Stomach smooth muscle (tissue), 2 donors: Measurements from ENCODE around the gene MYRF.

ENCODE experiments used
- H3K27ac ChIP-seq: one replicate; pipeline ENCODE4 v1.7.0; 2013; ENCODE audit warnings: mild to moderate bottlenecking, low read length, inconsistent platforms
- H3K27me3 ChIP-seq, 2 donors: one replicate each; pipeline ENCODE4 v1.7.0; 2013; ENCODE audit warnings: low read length in 2 of 2; ENCODE audit not compliant: insufficient read depth in 2 of 2, control insufficient read depth in 1 of 2
- H3K36me3 ChIP-seq, 2 donors: one replicate each; pipeline ENCODE4 v1.7.0; 2013; ENCODE audit warnings: low read length in 2 of 2; ENCODE audit not compliant: control insufficient read depth in 2 of 2, insufficient read depth in 2 of 2
- H3K4me1 ChIP-seq: one replicate; pipeline ENCODE4 v1.7.0; 2013; ENCODE audit warnings: low read length; ENCODE audit not compliant: control insufficient read depth, insufficient read depth
- H3K4me3 ChIP-seq, 2 donors: one replicate each; pipeline ENCODE4 v1.7.0; 2013; ENCODE audit warnings: low read length in 2 of 2
- H3K9ac ChIP-seq, 2 donors: one replicate each; pipeline ENCODE4 v1.7.0; 2013; ENCODE audit warnings: low read length in 2 of 2, mild to moderate bottlenecking in 1 of 2
- H3K9me3 ChIP-seq, 2 donors: one replicate each; pipeline ENCODE4 v1.7.0; 2013; ENCODE audit warnings: low read length in 2 of 2; ENCODE audit not compliant: control insufficient read depth in 2 of 2
- donor health status: healthy.
- donor health status: Pancreatic carcinoma.

The MYRF gene

GRCh38 chr11:61712314-61712713 is 40.1 kb upstream of the MYRF start:
- Histone ChIP-seq H3K4me1 (peaks cover 8% of the 10 kb centered on the region), H3K9me3 (no peaks in the 10 kb centered on the region), H3K27me3 (no peaks in the 10 kb centered on the region), H3K27ac (no peak overlapping the region), H3K36me3 (no peaks in the 10 kb centered on the region), H3K9ac (no peak overlapping the region), H3K4me3 (no peak overlapping the region)

DNA sequence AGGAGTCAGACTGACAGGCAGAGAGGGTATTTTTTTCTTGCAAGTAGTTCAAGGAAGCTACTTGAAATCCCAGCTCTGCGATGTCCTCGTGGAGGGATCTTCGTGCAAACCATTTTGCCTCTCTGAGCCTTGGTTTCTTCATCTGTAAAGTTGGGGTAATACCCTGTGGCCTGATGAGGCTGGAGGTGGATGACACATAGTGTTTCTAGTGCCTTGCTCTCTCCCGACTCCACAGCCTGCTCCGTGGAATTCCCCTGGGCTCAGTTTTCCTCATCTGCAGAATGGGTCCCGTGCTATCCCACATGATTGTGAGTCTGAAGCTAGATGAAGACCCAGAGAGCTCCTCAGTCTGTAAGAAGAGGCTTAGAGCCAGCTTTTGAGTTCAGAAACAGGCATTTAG is 39.6 kb upstream of the MYRF start:
- Histone ChIP-seq H3K27me3 (no peaks in the 10 kb centered on the region), H3K9ac (no peak overlapping the region), H3K4me1 (peaks cover 12% of the 10 kb centered on the region), H3K27ac (no peak overlapping the region), H3K36me3 (no peaks in the 10 kb centered on the region), H3K9me3 (no peaks in the 10 kb centered on the region), H3K4me3 (no peak overlapping the region)

DNA sequence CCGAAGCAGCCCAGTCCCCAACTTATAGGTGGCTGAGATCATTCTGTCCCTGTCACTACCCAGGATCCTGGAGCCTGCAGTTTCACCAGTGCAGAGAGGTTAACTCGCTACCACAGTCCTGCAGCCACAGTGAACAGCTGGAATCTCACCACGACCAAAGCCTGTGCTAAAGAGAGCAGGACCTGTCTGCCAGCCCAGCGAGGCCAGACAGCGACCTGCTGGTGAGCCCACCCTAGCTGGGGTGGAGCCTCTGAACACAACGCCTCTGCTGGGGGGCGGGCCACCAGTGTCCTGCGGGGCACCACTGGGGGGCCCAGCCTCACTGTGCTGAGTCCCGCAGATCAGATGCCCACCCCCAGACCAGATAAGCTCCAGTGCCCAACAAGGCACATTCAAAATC is 39.0 kb upstream of the MYRF start:
- no peaks in the 10 kb centered on the region for H3K36me3 ChIP-seq

DNA sequence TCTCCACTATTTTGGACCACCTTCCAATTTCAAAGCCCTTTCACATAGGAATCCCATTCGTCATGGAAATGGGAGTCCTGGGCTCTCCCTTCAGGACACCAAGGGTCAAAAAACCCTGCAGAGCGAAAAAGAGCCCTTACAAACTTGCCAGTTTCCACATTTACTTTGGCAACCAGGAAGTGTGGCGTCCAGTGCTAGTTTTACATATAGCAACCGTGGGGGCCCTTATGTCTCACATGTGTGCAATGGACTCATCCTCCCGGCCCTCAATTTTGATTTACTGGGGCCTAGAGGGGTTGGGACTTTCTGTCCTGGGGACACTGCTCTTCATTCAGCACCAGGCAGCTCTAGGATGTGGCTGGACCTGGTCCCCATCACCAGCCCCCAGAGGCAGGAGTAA is 38.5 kb upstream of the MYRF start:
- no peaks in the 10 kb centered on the region for H3K27me3 ChIP-seq
- H3K9me3 ChIP-seq: no peaks in the 10 kb centered on the region
- H3K36me3 ChIP-seq: no peaks in the 10 kb centered on the region
- H3K4me1 ChIP-seq: peaks cover 21% of the 10 kb centered on the region
- no peak overlapping the region for H3K4me3 ChIP-seq
- no peak overlapping the region for H3K9ac ChIP-seq
- H3K27ac ChIP-seq: no peak overlapping the region

More for the DNA sequence above, 39.0 kb upstream of the MYRF start:
- H3K9ac ChIP-seq: no peak overlapping the region
- no peaks in the 10 kb centered on the region for H3K9me3 ChIP-seq
- no peak overlapping the region for H3K27ac ChIP-seq
- H3K27me3 ChIP-seq: no peaks in the 10 kb centered on the region
- H3K4me3 ChIP-seq: no peak overlapping the region
- H3K4me1 ChIP-seq: peaks cover 17% of the 10 kb centered on the region

GRCh38 chr11:61714316-61714715 is 38.1 kb upstream of the MYRF start:
- Histone ChIP-seq H3K27ac (no peak overlapping the region), H3K4me1 (peaks cover 25% of the 10 kb centered on the region)

GRCh38 chr11:61714916-61715315 is 37.5 kb upstream of the MYRF start:
- Histone ChIP-seq H3K9me3 (no peaks in the 10 kb centered on the region), H3K27ac (no peak overlapping the region), H3K4me3 (no peak overlapping the region), H3K9ac (no peak overlapping the region), H3K27me3 (no peaks in the 10 kb centered on the region), H3K4me1 (peaks cover 27% of the 10 kb centered on the region), H3K36me3 (no peaks in the 10 kb centered on the region)

More at GRCh38 chr11:61714316-61714715, 38.1 kb upstream of the MYRF start:
- H3K4me3 ChIP-seq: no peak overlapping the region
- no peaks in the 10 kb centered on the region for H3K36me3 ChIP-seq
- H3K9me3 ChIP-seq: no peaks in the 10 kb centered on the region
- H3K27me3 ChIP-seq: no peaks in the 10 kb centered on the region
- no peak overlapping the region for H3K9ac ChIP-seq

DNA sequence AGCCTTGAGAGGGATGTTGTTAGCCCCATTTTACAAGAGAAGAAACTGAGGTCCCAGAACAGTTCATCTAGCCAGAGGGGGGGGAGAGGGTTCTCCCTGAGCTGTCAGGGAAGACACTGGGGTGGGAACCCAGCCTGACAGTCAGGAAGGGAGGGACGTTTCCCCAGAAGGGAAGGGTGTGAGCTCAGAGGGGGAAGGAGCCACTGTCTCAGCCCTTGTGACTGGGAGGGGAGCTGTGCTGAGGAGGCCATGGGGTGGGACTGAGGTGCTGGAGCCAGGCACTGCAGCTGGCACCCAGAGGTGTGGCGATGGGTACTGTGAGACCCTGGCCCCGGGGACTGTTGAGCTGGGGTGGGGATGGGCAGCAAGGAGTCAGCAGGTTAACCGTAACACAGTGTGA is 36.6 kb upstream of the MYRF start:
- no peaks in the 10 kb centered on the region for H3K36me3 ChIP-seq
- H3K9me3 ChIP-seq: no peaks in the 10 kb centered on the region
- H3K4me3 ChIP-seq: no peak overlapping the region
- no peak overlapping the region for H3K27ac ChIP-seq
- no peak overlapping the region for H3K9ac ChIP-seq
- no peaks in the 10 kb centered on the region for H3K27me3 ChIP-seq
- H3K4me1 ChIP-seq: peaks cover 27% of the 10 kb centered on the region

DNA sequence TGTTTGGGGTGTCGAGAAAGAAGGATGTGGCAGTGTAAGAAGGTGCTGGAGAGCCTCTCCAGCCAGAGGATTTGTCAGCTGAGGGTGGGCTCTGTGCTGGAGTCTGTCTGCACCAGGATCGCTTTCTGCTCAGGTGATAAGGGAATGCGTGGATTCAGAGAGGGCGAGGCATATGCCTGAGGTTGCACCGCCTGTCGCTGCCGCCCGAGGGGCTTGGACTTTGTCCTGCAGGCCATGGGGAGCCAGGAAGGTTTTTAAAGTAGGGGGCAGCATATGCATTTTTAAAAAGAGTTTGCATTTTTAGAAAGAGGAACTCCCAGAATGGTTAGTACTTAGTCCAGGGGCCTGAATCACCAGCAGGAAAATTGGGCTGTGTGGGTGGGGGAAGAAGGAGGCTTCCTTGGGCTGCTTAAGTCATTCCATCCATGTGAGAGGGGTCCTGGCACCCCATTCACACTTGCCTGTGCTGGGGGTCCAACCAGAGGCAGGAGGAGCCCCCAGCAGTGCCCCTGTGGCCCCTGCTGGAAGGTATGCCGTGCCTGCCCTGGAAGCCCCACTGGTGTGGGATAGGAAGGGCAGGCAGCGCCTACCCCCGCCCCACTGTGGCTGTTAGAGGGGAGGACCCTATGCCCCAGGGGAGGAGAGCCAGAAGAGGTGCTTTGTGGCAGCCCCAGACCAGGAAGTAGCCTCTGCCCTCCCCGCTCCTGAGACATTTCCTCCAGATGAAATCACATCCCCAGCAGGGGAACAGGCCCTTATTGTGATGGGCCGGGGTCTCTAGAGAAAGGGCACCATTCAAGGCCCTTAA is 35.8 kb upstream of the MYRF start:
- no peak overlapping the region for H3K9ac ChIP-seq
- H3K4me1 ChIP-seq: peaks cover 27% of the 10 kb centered on the region
- H3K9me3 ChIP-seq: no peaks in the 10 kb centered on the region
- H3K4me3 ChIP-seq: no peak overlapping the region
- peaks cover 0 to 2% of the 10 kb centered on the region in 2 donors for H3K36me3 ChIP-seq
- no peaks in the 10 kb centered on the region for H3K27me3 ChIP-seq
- H3K27ac ChIP-seq: no peak overlapping the region

GRCh38 chr11:61717286-61718033 is 35.0 kb upstream of the MYRF start:
- peak overlapping the region; percentile 71 to 78 for H3K9ac ChIP-seq
- H3K27ac ChIP-seq: peak overlapping the region; percentile 62
- no peaks in the 10 kb centered on the region for H3K9me3 ChIP-seq
- H3K4me3 ChIP-seq: peak overlapping the region in 1 of 2 donors; percentile 79
- no peaks in the 10 kb centered on the region for H3K27me3 ChIP-seq
- peaks cover 27% of the 10 kb centered on the region for H3K4me1 ChIP-seq
- H3K36me3 ChIP-seq: peaks cover 0 to 2% of the 10 kb centered on the region in 2 donors

- Histone ChIP-seq H3K4me3 (peak overlapping the region; percentile 60 to 79), H3K36me3 (peaks cover 0 to 4% of the 10 kb centered on the region in 2 donors), H3K27me3 (no peaks in the 10 kb centered on the region), H3K9me3 (no peaks in the 10 kb centered on the region), H3K4me1 (peaks cover 27% of the 10 kb centered on the region), H3K27ac (peak overlapping the region; percentile 62), H3K9ac (peak overlapping the region; percentile 71 to 78)
These were observed 34.3 kb upstream of the MYRF start for GRCh38 chr11:61718046-61718531.
